Chondrocyte (in vitro differentiated cells): ENCODE measurements around the gene RADIL. TPM values are rescaled to one million over a fixed set of nuclear protein-coding genes. Genes with fewer than 3 reads are reported as not detected.

Source experiments
- DNase-seq: peaks from one replicate; pipeline ENCODE4 v3.0.0; 2021; ENCODE audit warnings: mixed read lengths, low spot score
- H3K27ac Mint-ChIP-seq: one replicate; pipeline ENCODE4 v1.8.0; 2021; ENCODE audit warnings: mild to moderate bottlenecking, moderate library complexity, mixed read lengths; ENCODE audit not compliant: unreplicated experiment
- H3K27me3 Mint-ChIP-seq: 2 replicates; pipeline ENCODE4 v1.8.0; 2021; ENCODE audit warnings: low read depth, mixed read lengths
- H3K36me3 Mint-ChIP-seq: 2 replicates; pipeline ENCODE4 v1.8.0; 2021; ENCODE audit warnings: low read depth, mixed read lengths
- H3K4me1 Mint-ChIP-seq: 2 replicates; pipeline ENCODE4 v1.8.0; 2021; ENCODE audit warnings: low read depth, mild to moderate bottlenecking, mixed read lengths
- H3K4me3 Mint-ChIP-seq: one replicate; pipeline ENCODE4 v1.8.0; 2021; ENCODE audit warnings: mild to moderate bottlenecking, moderate library complexity, mixed read lengths; ENCODE audit not compliant: unreplicated experiment
- H3K9me3 Mint-ChIP-seq: 2 replicates; pipeline ENCODE4 v1.8.0; 2021; ENCODE audit warnings: low read depth, mixed read lengths
- CTCF ChIP-seq: fragments of 200-600 bp; sonication (generic); IDR thresholded peaks from 2 replicates; pipeline ENCODE4 v1.5.0; 2021; ENCODE audit warnings: antibody characterized with exemption, mild to moderate bottlenecking, moderate library complexity
- long read RNA-seq: library from polyadenylated mRNA; stranded (forward); transcript quantifications from one replicate; pipeline ENCODE4 v2.0.0, GENCODE V29; 2021
- total RNA-seq: library from RNA; stranded (reverse); gene quantifications from 3 replicates; pipeline ENCODE4 v1.2.1, GENCODE V29; 2021

Gene RADIL
- total RNA-seq: 0.82 to 1.2 TPM (median 1.00 TPM) in 3 replicates
- long read RNA-seq, partial matches to known transcripts: 2 of 2 reads
- long read RNA-seq, other reads (novel, unspliced or antisense): 0 of 2 reads

- DNase-seq: no peak
- peak within 1 kb of the TSS; percentile 58 for H3K4me3 Mint-ChIP-seq
These were observed at the start of gene RADIL for GRCh38 chr7:4883372-4884144. Gene RADIL (minus strand): TSS chr7:4883716. CDS start chr7:4878139, 5,577 bp downstream.

GRCh38 chr7:4931943-4932342 lies 48.4 kb upstream of the RADIL start:
- Mint-ChIP-seq H3K9me3 (no peaks in the 10 kb centered on the region), H3K27me3 (peaks cover 6% of the 10 kb centered on the region)
- DNase-seq: no peak

More at GRCh38 chr7:4883372-4884144, at the start of gene RADIL:
- peak; percentile 95 for TF ChIP-seq CTCF
- peaks cover 6% of the 10 kb centered on the region for H3K27me3 Mint-ChIP-seq
- peak within 1 kb of the TSS; percentile 80 for H3K27ac Mint-ChIP-seq
- no peaks in the 10 kb centered on the region for H3K9me3 Mint-ChIP-seq
- H3K36me3 Mint-ChIP-seq: no peaks in the 10 kb centered on the region
- H3K4me1 Mint-ChIP-seq: peaks cover 20% of the 10 kb centered on the region

GRCh38 chr7:4929005-4929404 lies 45.5 kb upstream of the RADIL start:
- no peak for TF ChIP-seq CTCF
- Mint-ChIP-seq H3K27me3 (peaks cover 15% of the 10 kb centered on the region), H3K4me3 (no peak overlapping the region), H3K27ac (no peak overlapping the region), H3K9me3 (no peaks in the 10 kb centered on the region), H3K36me3 (no peaks in the 10 kb centered on the region), H3K4me1 (no peaks in the 10 kb centered on the region)
- no peak for DNase-seq

More at GRCh38 chr7:4931943-4932342, 48.4 kb upstream of the RADIL start:
- Mint-ChIP-seq H3K27ac (no peak overlapping the region), H3K4me3 (no peak overlapping the region), H3K36me3 (no peaks in the 10 kb centered on the region), H3K4me1 (no peaks in the 10 kb centered on the region)
- no peak for TF ChIP-seq CTCF

- no peak overlapping the region for H3K4me3 Mint-ChIP-seq
- no peak for DNase-seq
- no peak overlapping the region for H3K27ac Mint-ChIP-seq
- peaks cover 18% of the 10 kb centered on the region for H3K27me3 Mint-ChIP-seq
- no peaks in the 10 kb centered on the region for H3K9me3 Mint-ChIP-seq
- TF ChIP-seq CTCF: no peak
- H3K4me1 Mint-ChIP-seq: no peaks in the 10 kb centered on the region
- H3K36me3 Mint-ChIP-seq: no peaks in the 10 kb centered on the region
These were observed 44.9 kb upstream of the RADIL start for GRCh38 chr7:4928445-4928844.

- no peaks in the 10 kb centered on the region for H3K4me1 Mint-ChIP-seq
- TF ChIP-seq CTCF: no peak
These were observed 36.7 kb upstream of the RADIL start for GRCh38 chr7:4919969-4920766.

More at GRCh38 chr7:4919969-4920766, 36.7 kb upstream of the RADIL start:
- Mint-ChIP-seq H3K27me3 (peaks cover 9% of the 10 kb centered on the region), H3K36me3 (no peaks in the 10 kb centered on the region), H3K9me3 (peaks cover 3% of the 10 kb centered on the region), H3K4me3 (no peak overlapping the region), H3K27ac (no peak overlapping the region)
- no peak for DNase-seq
